ENCODE results near the gene SCN8A.

Gene SCN8A

GRCh38 chr12:51852404-51853137 lies 261.5 kb downstream of the SCN8A start:
- DNase-seq (ENCODE audit: low spot score) = no peak

- DNase-seq (ENCODE audit: low spot score) = peak; percentile 50
Measured at GRCh38 chr12:51855586-51856428, 264.8 kb downstream of the SCN8A start.

- DNase-seq (ENCODE audit: low spot score) = no peak
Measured at GRCh38 chr12:51860986-51861385, 270.0 kb downstream of the SCN8A start.

Data from SW480 (cell line).